ENCODE data around the gene CACNA1B. TPM values are rescaled to one million over a fixed set of nuclear protein-coding genes. Genes with fewer than 3 reads are reported as not detected.
A peak's percentile ranks its signal among the peaks of the same experiment; 100 is the strongest.

The CACNA1B gene
- total RNA-seq, 4 donors from 2014 or later, result 0.13 to 0.42 (median 0.31) TPM

DNA sequence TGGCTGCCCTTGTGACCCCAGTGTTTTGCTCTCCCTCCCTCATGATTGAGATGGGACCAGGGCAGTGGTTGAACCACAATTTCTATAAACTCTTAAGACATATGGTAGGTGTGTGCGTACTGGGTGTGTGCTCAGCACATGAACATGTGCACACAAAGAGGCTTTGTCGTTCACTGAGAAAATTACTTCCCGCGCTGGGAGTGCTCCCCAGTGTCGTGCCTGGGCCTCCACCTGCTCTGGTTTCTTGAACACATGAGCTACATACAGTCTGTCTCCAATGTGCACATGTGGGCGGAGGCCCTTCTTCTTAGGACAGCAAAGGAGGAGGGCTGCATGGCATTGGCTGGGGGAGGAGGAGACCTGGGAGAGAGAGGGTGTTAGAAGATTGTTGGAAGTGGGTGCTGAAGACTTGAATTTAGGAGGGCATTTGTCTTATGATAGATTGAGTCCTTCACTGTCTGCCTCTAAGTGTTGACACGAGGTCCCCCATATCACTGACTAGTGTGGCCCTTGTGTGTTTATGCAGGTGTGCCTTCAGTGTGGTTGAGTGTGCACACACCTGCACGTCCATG, 170.0 kb downstream of the CACNA1B start:
- peaks cover 0 to 52% (median 0%) of the 10 kb centered on the region in 4 donors for H3K27me3 ChIP-seq
- TF ChIP-seq, protein P1, sequence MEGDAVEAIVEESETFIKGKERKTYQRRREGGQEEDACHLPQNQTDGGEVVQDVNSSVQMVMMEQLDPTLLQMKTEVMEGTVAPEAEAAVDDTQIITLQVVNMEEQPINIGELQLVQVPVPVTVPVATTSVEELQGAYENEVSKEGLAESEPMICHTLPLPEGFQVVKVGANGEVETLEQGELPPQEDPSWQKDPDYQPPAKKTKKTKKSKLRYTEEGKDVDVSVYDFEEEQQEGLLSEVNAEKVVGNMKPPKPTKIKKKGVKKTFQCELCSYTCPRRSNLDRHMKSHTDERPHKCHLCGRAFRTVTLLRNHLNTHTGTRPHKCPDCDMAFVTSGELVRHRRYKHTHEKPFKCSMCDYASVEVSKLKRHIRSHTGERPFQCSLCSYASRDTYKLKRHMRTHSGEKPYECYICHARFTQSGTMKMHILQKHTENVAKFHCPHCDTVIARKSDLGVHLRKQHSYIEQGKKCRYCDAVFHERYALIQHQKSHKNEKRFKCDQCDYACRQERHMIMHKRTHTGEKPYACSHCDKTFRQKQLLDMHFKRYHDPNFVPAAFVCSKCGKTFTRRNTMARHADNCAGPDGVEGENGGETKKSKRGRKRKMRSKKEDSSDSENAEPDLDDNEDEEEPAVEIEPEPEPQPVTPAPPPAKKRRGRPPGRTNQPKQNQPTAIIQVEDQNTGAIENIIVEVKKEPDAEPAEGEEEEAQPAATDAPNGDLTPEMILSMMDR (IDR thresholded peaks at IDR 0.05), result no peak
- TF ChIP-seq POLR2AphosphoS5 (IDR thresholded peaks at IDR 0.05) (no peak), POLR2A (IDR thresholded peaks at IDR 0.05; ENCODE audit: low read depth) (no peak), EP300 (IDR thresholded peaks at IDR 0.05) (no peak)
- peak; percentile 79 for DNase-seq (ENCODE audit: extremely low spot score)
- H3K4me1 ChIP-seq, result no peaks in the 10 kb centered on the region
- no peaks in the 10 kb centered on the region for H3K9me3 ChIP-seq
- no peak overlapping the region for H3K27ac ChIP-seq (replicated peaks in 1 of 4)
- H3K36me3 ChIP-seq, result no peaks in the 10 kb centered on the region
- intact Hi-C loops (cut with DNase I), result no loop called here
- 92% methylated on average over 4 of the region's 8 CpGs for WGBS
- no peak overlapping the region for H3K4me3 ChIP-seq

DNA sequence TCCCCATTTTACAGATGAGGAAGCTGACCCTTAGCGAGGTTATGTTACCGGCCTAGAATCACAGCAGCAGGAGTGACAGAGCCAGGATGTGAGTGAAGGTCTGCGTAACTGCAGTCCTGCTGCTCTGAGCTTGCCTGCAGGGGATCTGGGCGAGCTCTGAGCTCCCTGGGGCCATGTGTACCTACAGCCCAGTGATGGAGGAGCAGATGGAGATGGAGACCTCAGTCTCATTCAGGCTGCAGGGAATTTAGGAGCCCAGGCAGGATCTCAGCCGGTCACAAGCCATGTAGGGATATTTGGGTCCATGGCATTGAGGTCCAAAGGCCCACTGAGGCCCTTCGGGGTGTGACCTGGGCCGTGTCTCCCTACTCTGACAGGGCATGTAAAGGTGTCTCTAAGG, 170.6 kb downstream of the CACNA1B start:
- peak; percentile 86 for DNase-seq (ENCODE audit: extremely low spot score)
- Histone ChIP-seq H3K36me3 (no peaks in the 10 kb centered on the region), H3K27ac (replicated peaks in 1 of 4) (no peak overlapping the region), H3K4me3 (no peak overlapping the region), H3K9me3 (no peaks in the 10 kb centered on the region), H3K27me3 (peaks cover 0 to 58% (median 0%) of the 10 kb centered on the region in 4 donors), H3K4me1 (no peaks in the 10 kb centered on the region)
- WGBS, result 100% methylated on average over 4 of the region's 7 CpGs
- intact Hi-C loops (cut with DNase I), result no loop called here
- TF ChIP-seq POLR2A (IDR thresholded peaks at IDR 0.05; ENCODE audit: low read depth) (no peak), EP300 (IDR thresholded peaks at IDR 0.05) (no peak), POLR2AphosphoS5 (IDR thresholded peaks at IDR 0.05) (no peak)
- TF ChIP-seq, protein P1 (IDR thresholded peaks at IDR 0.05), result no peak

DNA sequence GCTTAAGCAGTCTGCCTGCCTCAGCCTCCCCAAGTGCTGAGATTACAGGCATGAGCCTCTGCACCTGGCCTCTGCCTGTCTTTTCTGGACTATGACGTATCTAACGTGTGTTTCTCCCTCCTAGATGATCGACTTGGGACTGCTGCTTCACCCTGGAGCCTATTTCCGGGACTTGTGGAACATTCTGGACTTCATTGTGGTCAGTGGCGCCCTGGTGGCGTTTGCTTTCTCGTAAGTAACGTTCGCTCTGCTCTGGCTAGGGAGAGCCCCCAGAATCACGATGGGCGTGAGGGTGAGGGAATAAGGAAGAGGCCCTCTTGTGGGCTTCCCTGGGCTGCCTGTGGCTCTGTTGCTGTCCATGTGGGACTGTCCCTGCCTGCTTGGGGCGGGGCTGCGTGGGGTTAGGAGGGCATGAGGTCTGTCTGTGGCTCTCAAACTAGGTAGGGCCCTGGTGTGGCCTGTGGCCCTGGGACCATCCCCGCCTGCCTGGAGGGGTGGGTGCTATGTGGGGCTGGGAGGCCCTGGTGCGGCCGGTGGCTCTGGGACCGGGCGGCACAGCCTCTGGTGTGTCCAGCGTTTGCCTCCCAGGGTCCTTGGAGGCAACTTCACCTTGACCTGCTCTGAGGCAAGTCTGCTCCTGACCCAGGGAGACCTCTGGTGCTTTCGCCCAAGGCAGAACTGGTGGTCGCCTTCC, 171.7 kb downstream of the CACNA1B start:
- TF ChIP-seq, protein P1 (IDR thresholded peaks at IDR 0.05), result no peak
- no peak for TF ChIP-seq EP300 (IDR thresholded peaks at IDR 0.05)
- TF ChIP-seq POLR2AphosphoS5 (IDR thresholded peaks at IDR 0.05), result no peak
- no peak for TF ChIP-seq POLR2A (IDR thresholded peaks at IDR 0.05; ENCODE audit: low read depth)
- Histone ChIP-seq H3K27me3 (peaks cover 0 to 68% (median 0%) of the 10 kb centered on the region in 4 donors), H3K4me3 (no peak overlapping the region), H3K36me3 (no peaks in the 10 kb centered on the region), H3K9me3 (no peaks in the 10 kb centered on the region), H3K27ac (replicated peaks in 1 of 4) (no peak overlapping the region), H3K4me1 (no peaks in the 10 kb centered on the region)
- peak; percentile 79 for DNase-seq (ENCODE audit: extremely low spot score)
- intact Hi-C loops (cut with DNase I), result no loop called here
- WGBS, result 86% methylated on average over 21 of the region's 21 CpGs

DNA sequence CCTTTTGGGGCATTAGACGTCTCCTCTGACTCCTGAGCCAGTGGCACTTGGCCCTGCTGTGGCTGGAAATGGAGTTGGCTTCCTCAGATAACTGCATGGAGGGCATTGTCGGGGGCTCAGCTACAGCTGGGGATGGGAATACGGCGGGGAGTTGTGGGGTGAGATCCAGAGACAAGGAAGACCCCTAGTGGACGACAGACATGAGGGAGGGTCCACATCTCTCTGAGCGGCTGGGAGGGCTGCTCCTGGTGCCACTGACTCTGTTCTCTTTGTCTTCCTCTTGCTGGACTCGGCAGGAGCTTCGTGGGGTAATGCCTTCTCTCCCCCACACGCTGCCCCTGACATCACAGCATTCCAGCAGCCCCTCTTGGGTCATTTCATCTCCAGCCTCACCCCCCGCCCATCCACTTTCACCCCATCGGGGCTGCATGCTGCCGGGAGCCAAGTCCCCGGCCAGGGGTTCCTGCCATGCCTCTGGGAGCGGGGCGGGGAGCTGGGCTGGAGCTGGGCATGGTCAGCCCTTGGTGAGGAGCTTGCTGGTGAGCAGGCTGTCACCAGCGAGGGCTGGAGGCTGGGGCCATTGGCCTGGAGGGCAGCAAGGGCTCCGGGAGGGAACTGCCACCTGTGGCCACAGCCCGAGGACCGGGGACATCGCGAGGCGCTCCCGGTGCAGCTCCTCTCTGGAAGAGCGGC, 172.3 kb downstream of the CACNA1B start:
- no peak overlapping the region for H3K4me3 ChIP-seq
- TF ChIP-seq POLR2AphosphoS5 (IDR thresholded peaks at IDR 0.05), result no peak
- TF ChIP-seq POLR2A (IDR thresholded peaks at IDR 0.05; ENCODE audit: low read depth), result no peak
- TF ChIP-seq, protein P1 (IDR thresholded peaks at IDR 0.05), result no peak
- TF ChIP-seq EP300 (IDR thresholded peaks at IDR 0.05), result no peak
- H3K27ac ChIP-seq (replicated peaks in 1 of 4), result no peak overlapping the region
- intact Hi-C loops (cut with DNase I), result no loop called here
- no peaks in the 10 kb centered on the region for H3K9me3 ChIP-seq
- DNase-seq (ENCODE audit: extremely low spot score), result no peak
- H3K4me1 ChIP-seq, result no peaks in the 10 kb centered on the region
- H3K36me3 ChIP-seq, result no peaks in the 10 kb centered on the region
- H3K27me3 ChIP-seq, result peaks cover 0 to 70% (median 0%) of the 10 kb centered on the region in 4 donors
- WGBS, result 78% methylated on average over 22 of the region's 24 CpGs

Data from esophagus muscularis mucosa (tissue), 4 donors.